GM10847 (cell line): ENCODE data around the gene POLG2.

ENCODE experiments used
- POLR2A ChIP-seq: IDR thresholded peaks from 2 replicates; pipeline ENCODE4 v1.6.1; 2011; ENCODE audit not compliant: insufficient read length; ENCODE audit errors: extremely low read depth

Gene POLG2

DNA sequence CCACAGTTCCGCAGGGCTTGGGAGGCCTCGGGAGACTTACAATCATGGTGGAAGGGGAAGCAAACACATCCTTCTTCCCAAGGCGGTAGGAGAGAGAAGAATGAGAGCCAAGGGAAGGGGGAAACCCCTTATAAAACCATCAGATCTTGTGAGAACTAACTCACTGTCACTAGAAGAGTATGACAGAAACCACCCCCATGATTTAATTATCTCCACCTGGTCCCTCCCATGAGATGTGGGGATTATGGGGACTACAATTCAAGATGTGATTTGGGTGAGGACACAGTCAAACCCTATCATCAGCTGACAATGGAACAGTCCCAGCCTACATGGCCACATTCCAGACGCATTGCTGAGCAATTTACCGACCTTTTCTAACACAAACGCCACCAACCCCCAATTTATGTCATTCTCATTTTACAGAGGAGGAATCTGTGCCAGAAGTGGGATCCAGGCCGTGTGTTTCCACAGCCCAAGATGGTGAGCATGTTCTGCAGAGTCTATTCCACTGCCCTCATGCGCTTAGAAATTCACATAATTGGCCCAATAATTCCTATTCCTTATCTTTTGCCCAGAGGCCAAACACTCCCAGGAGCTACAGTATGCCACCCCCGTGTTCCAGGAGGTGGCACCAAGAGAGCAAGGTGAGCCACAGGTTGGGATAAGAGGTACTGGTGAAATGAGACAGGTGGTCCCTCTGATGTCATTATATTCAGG lies 30.7 kb downstream of the POLG2 start:
- no peak for TF ChIP-seq POLR2A

DNA sequence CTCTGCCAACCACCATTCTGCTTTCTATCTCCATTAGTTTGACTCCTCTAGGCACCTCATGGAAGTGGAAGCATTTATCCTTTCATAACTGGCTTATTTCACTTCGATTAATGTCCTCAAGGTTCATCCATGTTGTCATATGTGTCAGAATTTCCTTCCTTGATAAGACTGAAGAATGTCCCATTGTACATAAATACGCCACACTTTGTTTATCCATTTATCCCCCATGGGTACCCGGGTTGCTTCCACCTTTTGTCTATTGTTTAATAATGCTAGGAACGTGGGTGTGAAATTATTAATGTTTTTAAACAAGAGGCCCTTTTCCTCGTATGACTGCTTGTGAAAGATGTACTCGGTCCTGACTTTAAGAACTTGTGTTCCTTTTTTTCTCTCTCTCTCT lies 35.1 kb downstream of the POLG2 start:
- no peak for TF ChIP-seq POLR2A

DNA sequence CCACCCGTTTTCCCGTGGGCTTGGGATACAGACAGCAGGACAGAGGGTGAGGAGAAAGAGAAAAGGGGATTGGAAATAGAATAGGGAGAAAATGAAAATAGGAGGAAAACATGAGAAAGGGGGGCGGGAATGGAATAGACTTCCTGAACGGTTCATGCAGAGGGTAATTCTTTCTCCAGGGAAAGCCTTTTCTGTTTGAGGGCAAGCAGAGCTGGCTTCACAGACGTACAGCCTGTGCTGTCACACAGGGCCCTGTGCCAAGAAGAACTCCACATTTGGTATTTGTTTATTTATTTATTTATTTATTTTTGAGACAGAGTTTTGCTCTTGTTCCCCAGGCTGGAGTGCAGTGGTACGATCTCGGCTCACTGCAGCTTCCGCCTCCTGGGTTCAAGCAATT lies 35.9 kb downstream of the POLG2 start:
- TF ChIP-seq POLR2A: no peak

DNA sequence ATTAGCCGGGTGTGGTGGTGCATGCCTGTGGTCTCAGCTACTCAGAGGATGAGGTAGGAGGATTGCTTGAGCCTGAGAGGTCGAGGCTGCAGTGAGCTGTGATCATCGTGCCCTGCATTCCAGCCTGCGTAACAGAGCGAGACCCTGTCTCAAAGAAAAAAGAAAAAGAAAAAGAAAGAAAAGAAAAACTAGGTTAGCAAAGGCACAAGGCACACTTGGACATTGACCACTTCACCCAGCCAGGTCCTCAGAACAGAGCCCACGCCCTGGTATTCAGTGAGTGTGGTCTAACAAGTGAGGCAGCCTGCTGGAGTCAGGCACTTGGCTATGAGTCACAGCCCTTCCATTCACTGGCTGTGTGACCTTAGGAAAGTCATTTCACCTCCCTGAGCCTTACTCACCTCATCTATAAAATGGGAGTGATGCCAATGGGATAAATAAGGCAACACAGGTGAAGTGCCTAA lies 37.5 kb downstream of the POLG2 start:
- no peak for TF ChIP-seq POLR2A

DNA sequence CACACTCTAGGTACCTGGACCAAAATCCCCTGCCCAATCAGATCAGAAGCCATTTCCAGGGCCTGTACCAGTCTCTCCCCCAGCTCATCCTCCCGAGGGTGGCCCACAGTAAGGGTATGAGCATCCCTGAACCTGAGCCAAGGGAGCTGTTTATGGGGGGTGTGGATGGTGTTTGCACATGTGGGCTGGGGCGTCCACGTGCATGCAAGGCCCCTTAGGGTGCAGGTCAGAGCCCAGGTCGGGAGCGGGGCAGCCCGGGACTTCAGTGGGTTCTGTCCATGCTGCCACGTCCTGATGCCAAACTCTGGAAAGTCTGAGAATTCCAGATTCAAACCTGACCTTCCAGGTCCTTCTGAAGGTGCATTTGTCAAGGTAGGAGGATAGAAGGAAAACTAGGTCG lies 38.1 kb downstream of the POLG2 start:
- no peak for TF ChIP-seq POLR2A

DNA sequence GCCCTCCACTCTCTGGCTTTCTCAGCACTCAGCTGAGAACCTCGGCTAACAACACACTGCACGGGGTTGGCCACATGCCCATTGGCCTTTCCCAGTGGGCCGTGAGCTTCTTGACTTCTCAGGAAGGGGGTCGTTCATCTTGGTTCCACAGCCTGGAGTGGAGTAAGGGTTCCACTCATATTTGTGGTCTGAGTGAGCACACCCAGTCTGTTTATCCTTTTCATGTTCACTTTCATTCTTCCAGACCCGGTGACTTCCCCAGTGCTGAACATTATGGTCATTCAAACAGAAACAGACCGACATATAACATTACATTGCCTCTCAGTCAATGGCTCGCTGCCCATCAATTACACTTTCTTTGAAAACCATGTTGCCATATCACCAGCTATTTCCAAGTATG lies 39.7 kb downstream of the POLG2 start:
- no peak for TF ChIP-seq POLR2A

DNA sequence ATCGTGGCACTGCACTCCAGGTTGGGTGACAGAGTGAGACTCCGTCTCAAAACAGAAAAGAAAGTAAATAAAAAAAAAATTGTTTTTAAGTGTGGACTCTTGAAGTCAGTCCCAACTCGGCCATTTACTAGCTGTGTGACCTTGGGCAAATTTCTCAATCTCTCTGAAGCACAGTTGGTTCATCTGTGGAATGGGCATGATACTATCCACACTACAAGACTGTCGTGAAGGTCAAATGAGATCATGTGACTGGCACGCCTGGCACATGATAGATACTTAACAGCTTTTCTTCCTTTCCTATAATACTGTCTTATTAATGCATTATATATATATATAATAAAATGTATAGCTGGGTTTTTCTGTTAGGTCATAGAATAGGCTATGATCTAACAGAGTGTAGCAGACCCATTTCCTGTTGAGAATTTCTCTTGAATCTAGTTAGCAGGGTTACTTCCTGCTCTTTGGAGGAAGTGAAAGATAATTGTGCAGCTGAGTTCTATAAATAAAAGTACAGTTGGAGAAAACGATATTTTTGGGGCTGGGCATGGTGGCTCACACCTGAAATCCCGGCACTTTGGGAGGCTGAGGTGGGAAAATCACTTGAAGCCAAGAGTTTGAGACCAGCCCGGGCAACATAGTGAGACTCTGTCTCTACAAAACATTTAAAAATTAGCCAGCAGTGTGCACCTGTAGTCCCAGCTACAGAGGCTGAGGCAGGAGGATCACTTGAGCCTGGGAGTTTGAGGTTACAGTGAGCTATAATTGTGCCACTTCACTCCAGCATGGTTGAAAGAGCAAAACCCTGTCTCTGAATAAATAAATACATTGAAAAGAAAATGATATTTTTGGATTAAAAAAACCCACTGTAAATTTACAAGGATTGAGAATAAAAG lies 40.6 kb downstream of the POLG2 start:
- TF ChIP-seq POLR2A: no peak

DNA sequence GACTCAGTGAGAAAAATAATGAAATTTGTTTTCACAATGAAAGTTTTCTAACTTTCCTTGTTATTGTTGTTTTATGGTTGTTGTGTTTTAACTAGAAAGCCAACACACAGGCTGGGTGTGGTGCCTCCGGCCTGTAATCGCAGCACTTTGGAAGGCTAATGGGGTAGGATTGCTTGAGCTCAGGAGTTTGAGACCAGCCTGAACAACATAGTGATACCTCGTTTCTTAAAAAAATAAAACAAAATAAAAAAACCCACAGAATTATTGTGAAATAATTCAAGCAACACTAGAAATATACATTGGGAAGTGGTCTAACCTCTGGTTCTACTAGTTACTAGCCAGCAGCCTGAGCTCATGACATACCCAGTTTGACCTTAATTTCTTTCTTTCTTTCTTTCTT lies 47.3 kb downstream of the POLG2 start:
- no peak for TF ChIP-seq POLR2A

DNA sequence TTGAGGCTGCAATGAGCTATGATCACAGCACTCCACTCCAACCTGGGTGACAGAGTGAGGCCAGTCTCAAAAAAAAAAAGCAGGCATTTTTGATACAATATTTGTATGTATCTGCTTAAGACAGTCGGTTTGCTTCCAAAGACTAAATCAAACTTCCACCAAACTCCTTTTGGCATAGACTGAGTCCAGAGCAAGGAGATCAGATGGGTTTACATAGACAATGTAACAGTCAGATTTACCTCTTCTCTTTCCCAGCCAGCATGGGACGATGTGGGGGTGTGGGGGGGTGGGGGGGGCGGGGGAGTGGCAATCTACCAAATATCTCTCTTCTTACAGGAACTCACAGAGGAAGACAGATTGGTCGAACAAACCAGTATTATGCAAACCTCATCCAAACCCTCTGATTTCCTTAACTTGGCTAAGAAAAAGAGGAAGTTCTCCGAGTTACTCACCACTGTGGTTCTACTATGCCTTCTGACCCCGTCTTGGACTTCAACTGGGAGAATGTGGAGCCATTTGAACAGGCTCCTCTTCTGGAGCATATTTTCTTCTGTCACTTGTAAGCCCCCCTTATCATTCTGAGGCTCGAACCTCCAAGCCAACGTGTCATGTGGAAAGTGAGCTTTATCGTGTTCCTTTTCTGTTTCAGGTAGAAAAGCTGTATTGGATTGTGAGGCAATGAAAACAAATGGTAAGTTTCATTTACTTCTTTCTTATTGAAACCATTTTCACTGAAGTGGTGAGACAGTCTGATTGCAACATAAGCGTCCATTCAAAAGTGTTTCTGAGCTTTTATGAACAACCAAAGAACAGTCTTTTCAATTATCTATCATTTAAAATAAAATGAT lies 48.0 kb downstream of the POLG2 start, which contains the start of gene MILR1:
Gene MILR1, plus strand, starts transcription at position 451 of the 848 bp plus-strand sequence. Its CDS starts 54 bp downstream, at position 505.
- no peak for TF ChIP-seq POLR2A

DNA sequence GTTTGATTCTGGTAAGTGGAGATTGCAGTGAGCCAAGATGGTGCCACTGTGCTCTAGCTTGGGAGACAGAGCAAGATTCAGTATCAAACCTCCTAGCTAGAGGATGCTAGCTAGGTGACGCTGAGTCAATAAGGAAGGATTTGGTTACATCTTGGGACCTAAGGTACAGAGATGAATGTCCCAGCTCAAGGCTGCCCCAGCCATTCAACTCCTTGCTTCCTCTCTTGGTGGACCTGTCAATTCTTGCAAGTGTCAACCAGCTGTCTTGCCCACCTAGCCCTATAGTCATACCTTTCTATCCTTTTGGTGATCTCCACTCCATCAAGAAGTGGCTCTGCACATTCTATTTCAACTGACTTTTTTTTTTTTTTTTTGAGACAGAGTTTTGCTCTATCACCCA lies 49.3 kb downstream of the POLG2 start:
- no peak for TF ChIP-seq POLR2A

DNA sequence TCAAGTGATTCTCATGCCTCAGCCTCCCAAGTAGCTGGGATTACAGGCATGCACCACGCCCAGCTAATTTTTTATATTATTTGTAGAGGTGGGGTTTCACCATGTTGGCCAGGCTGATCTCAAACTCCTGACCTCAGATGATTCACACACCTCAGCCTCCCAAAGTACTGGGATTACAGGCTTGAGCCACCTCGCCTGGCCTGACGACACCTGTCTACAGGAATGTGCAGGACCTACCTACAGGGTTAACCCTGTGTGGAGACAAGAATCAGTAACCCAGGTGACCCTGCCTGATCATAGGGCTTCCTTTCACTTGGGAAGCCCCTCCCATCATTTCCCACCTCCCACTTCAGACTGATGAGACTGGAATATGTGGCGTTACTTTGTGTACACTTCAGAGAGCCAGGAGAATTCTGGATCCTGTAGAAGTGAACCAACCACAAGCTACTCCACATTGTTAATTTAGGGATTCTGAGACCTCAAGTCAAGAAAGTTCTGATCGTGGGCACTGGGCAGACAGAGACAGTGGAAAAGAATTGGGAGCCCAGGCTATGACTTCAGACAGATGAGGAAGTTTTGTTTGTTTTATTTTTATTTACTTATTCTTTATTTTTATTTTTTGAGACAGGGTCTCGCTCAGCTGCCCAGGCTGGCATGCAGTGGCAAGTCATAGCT lies 53.6 kb downstream of the POLG2 start:
- TF ChIP-seq POLR2A: no peak

DNA sequence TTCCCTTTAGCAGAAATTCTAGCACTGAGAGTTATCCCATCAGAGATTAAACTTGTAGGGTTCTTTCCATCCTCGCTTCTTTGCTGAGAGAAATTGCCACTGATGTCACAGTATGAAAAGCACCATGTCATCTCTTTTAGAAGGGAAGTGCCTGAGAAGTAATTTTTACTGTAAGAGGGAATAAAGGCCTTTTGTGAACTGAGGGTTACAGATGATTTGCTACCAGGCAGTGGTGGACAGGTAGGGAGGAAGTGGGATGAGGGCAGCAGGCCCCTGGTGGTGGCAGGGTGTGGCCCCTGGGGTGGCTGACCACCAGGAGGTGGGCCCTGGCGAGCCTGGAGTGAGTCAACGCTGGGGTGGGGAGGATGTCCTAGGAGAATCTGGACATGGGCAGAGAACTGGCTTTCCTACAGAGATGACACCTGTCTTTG lies 54.3 kb downstream of the POLG2 start:
- no peak for TF ChIP-seq POLR2A

DNA sequence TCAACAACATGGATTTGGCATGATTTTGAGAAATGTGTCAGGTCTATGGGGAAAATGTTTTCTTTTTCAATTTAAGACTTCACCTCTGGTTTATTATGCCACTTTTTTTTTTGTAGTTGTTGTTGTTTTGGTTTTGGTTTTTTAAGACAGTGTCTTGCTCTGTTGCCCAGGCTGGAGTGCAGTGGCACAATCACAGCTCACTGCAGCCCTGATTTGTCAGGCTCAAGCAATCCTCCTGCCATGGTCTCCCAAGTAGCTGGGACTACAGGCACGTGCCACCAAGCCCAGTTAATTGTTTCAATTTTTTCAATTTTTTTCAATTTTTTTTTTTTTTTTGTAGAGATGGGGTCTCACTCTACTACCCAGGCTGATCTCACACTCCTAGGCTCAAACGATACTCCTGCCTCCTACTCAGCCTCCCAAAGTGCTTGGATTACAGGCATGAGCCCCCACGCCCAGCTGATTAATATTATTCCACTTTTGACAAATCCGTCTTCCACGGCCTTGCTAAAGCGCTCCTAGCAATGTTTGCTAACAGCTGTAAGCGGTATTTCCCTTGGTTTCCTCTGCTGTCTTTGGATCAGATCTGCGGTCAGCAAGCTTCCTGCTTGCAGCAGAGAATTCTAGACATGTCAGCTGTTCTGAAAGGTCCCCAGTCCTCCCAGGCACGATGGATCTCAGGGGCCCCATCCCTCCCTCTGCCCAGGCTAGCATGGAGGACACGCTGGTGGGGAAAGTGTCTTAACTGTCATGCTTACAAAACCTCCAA lies 54.9 kb downstream of the POLG2 start:
- TF ChIP-seq POLR2A: no peak

DNA sequence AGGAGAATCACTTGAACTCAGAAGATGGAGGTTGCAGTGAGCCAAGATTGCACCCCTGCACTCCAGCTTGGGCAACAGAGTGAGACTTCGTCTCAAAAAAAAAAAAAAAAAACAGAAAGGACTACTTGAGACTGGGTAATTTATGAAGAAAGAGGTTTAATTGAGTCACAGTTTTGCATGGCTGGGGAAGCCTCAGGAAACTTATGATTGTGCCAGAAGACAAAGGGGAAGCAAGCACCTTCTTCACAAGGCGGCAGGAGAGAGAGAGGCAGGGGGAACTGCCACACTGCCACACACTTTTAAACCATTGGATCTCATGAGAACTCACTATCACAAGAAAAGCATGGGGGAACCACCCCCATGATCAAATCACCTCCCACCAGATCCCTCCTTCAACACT lies 56.9 kb downstream of the POLG2 start:
- no peak for TF ChIP-seq POLR2A

DNA sequence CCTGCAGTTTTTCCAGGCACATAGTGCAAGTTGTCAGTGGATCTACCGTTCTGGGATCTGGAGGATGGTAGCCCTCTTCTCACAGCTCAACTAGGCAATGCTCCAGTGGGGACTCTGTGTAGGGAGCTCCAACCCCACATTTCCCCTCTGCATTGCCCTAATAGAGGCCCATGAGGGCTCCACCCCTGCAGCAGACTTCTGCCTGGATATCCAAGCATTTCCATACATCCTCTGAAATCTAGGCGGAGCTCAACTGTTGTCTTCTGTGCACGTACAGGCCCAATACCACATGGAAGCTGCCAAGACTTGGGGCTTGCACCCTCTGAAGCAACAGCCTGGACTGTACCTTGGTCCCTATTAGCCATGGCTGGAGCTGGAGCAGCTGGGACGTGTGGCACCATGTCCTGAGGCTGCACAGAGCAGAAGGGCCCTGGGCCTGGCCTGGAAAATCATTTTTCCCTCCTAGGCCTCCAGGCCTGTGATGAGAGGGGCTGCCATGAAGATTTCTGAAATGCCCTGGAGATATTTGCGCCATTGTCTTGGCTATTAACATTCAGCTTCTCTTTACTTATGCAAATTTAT lies 58.8 kb downstream of the POLG2 start:
- TF ChIP-seq POLR2A: no peak
